HepG2 (cell line): Measurements from ENCODE around the gene NRG2. TPM values are rescaled to one million over a fixed set of nuclear protein-coding genes. Genes with fewer than 3 reads are reported as not detected.

Experiments used
- EP300 ChIP-seq, 3 experiments: sonication (generic) in 1 of 3; formaldehyde crosslinking in 1 of 3; IDR thresholded peaks; 2 replicates each; pipeline versions ENCODE4 v1.5.1 to v1.6.1; 2011 to 2020; ENCODE audit warnings: low read depth in 2 of 3, low read length in 2 of 3, borderline replicate concordance in 1 of 3, improper control_type of control experiment in 1 of 3, mild to moderate bottlenecking in 1 of 3, missing genetic modification reagents in 1 of 3, moderate library complexity in 1 of 3
- LRRFIP1 ChIP-seq: sonication (generic); formaldehyde crosslinking; conservative IDR thresholded peaks from 2 replicates; pipeline ENCODE4 v1.4.0; 2020; ENCODE audit warnings: missing genetic modification reagents
- PAWR ChIP-seq: sonication (generic); formaldehyde crosslinking; IDR thresholded peaks from 2 replicates; pipeline ENCODE4 v1.4.0; 2020; ENCODE audit warnings: missing genetic modification reagents, mild to moderate bottlenecking, borderline replicate concordance
- RFXANK ChIP-seq: IDR thresholded peaks from 2 replicates; pipeline ENCODE4 v1.6.1; 2016
- SMC3 ChIP-seq: IDR thresholded peaks from 2 replicates; pipeline ENCODE4 v1.6.1; 2011; ENCODE audit warnings: low read length, improper control_type of control experiment
- STAG1 ChIP-seq: sonication (generic); formaldehyde crosslinking; IDR thresholded peaks from 2 replicates; pipeline ENCODE4 v1.4.0; 2020; ENCODE audit warnings: missing genetic modification reagents
- ZBTB26 ChIP-seq: IDR thresholded peaks from 2 replicates; pipeline ENCODE4 v1.6.1; 2016; ENCODE audit warnings: missing compliant biosample characterization, missing genetic modification reagents, borderline replicate concordance
- polyA plus RNA-seq, 8 experiments: library from polyadenylated mRNA; depleted of rRNA in 3 of 8; stranded (reverse) in 7 of 8; unstranded in 1 of 8; fragments of >200 nt; fragmentation: Illumina TruSeq in 4 of 8; extraction: Trizol in 4 of 8; gene quantifications; 2 replicates each; pipeline versions ENCODE4 v1.2.1 to v1.2.3, GENCODE V29; 2011 to 2016; ENCODE audit warnings: low read depth in 4 of 8, missing spikeins in 1 of 8, mixed read lengths in 1 of 8; ENCODE audit not compliant: insufficient read depth in 1 of 8
- total RNA-seq, 5 experiments: library from RNA; depleted of rRNA; stranded (reverse); fragments of >200 nt; fragmentation: Illumina TruSeq; extraction: Trizol; gene quantifications; 2 replicates each; pipeline ENCODE4 v1.2.3, GENCODE V29; 2016; ENCODE audit warnings: low read depth in 1 of 5
- TF ChIP-seq, protein P1 (sequence below): sonication (generic); formaldehyde crosslinking; IDR thresholded peaks from 2 replicates; pipeline ENCODE4 v1.5.0; 2020; ENCODE audit warnings: mild to moderate bottlenecking, missing genetic modification reagents
- TF ChIP-seq, protein P2 (sequence below): IDR thresholded peaks from 2 replicates; pipeline ENCODE4 v1.6.1; 2012; ENCODE audit warnings: low read depth, low read length, improper control_type of control experiment
- TF ChIP-seq, protein P3 (sequence below): sonication (generic); formaldehyde crosslinking; IDR thresholded peaks from 2 replicates; pipeline ENCODE4 v1.5.0; 2020; ENCODE audit warnings: mild to moderate bottlenecking, missing genetic modification reagents, moderate library complexity
- TF ChIP-seq, protein P4 (sequence below): sonication (generic); formaldehyde crosslinking; IDR thresholded peaks from 2 replicates; pipeline ENCODE4 v1.4.0; 2020; ENCODE audit warnings: mild to moderate bottlenecking, missing genetic modification reagents

Gene NRG2
- total and polyA plus RNA-seq, 2 of the 13 experiments (the other 11 are each of a cell fraction or from before 2014, with no cell fraction given), result not detected

DNA sequence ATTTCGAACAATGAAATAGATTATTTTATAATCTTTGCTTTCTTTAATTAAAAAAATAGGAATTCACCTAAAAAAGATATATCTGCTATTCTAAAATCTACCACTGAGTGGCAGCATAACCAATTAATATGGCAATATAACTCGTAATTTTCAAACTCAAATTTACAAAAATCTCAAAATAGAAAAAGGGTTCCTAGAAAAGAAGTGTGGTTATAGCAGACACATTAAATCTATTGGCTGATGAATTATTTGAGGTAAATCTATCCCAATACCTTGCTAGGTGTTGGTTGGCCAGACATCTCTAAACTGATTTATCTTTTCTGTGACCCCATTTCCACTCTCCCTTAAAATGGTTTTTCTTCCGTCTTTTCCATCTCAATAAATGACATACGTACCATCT, 30.2 kb upstream of the NRG2 start (continued):
- TF ChIP-seq, protein P1, sequence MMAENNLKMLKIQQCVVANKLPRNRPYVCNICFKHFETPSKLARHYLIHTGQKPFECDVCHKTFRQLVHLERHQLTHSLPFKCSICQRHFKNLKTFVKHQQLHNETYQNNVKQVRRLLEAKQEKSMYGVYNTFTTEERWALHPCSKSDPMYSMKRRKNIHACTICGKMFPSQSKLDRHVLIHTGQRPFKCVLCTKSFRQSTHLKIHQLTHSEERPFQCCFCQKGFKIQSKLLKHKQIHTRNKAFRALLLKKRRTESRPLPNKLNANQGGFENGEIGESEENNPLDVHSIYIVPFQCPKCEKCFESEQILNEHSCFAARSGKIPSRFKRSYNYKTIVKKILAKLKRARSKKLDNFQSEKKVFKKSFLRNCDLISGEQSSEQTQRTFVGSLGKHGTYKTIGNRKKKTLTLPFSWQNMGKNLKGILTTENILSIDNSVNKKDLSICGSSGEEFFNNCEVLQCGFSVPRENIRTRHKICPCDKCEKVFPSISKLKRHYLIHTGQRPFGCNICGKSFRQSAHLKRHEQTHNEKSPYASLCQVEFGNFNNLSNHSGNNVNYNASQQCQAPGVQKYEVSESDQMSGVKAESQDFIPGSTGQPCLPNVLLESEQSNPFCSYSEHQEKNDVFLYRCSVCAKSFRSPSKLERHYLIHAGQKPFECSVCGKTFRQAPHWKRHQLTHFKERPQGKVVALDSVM (CRISPR knock-in tag), result no peak
- TF ChIP-seq, protein P2, sequence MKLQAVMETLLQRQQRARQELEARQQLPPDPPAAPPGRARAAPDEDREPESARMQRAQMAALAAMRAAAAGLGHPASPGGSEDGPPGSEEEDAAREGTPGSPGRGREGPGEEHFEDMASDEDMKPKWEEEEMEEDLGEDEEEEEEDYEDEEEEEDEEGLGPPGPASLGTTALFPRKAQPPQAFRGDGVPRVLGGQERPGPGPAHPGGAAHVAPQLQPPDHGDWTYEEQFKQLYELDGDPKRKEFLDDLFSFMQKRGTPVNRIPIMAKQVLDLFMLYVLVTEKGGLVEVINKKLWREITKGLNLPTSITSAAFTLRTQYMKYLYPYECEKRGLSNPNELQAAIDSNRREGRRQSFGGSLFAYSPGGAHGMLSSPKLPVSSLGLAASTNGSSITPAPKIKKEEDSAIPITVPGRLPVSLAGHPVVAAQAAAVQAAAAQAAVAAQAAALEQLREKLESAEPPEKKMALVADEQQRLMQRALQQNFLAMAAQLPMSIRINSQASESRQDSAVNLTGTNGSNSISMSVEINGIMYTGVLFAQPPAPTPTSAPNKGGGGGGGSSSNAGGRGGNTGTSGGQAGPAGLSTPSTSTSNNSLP, result peak; percentile 24; the same call in 1 of the 2 replicates
- peak; percentile 55 for TF ChIP-seq STAG1 (CRISPR knock-in tag)
- TF ChIP-seq, protein P3, sequence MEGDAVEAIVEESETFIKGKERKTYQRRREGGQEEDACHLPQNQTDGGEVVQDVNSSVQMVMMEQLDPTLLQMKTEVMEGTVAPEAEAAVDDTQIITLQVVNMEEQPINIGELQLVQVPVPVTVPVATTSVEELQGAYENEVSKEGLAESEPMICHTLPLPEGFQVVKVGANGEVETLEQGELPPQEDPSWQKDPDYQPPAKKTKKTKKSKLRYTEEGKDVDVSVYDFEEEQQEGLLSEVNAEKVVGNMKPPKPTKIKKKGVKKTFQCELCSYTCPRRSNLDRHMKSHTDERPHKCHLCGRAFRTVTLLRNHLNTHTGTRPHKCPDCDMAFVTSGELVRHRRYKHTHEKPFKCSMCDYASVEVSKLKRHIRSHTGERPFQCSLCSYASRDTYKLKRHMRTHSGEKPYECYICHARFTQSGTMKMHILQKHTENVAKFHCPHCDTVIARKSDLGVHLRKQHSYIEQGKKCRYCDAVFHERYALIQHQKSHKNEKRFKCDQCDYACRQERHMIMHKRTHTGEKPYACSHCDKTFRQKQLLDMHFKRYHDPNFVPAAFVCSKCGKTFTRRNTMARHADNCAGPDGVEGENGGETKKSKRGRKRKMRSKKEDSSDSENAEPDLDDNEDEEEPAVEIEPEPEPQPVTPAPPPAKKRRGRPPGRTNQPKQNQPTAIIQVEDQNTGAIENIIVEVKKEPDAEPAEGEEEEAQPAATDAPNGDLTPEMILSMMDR (CRISPR knock-in tag), result peak; percentile 32; the same call in 1 of the 2 replicates
- no peak for TF ChIP-seq LRRFIP1 (CRISPR knock-in tag)
- TF ChIP-seq, protein P4, sequence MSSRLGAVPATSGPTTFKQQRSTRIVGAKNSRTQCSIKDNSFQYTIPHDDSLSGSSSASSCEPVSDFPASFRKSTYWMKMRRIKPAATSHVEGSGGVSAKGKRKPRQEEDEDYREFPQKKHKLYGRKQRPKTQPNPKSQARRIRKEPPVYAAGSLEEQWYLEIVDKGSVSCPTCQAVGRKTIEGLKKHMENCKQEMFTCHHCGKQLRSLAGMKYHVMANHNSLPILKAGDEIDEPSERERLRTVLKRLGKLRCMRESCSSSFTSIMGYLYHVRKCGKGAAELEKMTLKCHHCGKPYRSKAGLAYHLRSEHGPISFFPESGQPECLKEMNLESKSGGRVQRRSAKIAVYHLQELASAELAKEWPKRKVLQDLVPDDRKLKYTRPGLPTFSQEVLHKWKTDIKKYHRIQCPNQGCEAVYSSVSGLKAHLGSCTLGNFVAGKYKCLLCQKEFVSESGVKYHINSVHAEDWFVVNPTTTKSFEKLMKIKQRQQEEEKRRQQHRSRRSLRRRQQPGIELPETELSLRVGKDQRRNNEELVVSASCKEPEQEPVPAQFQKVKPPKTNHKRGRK (CRISPR knock-in tag), result no peak
- peak; percentile 34 for TF ChIP-seq SMC3
- TF ChIP-seq RFXANK (CRISPR knock-in tag), result no peak
- no peak for TF ChIP-seq PAWR (CRISPR knock-in tag)
- TF ChIP-seq ZBTB26 (CRISPR knock-in tag), result no peak
- no peak for TF ChIP-seq EP300 (IDR thresholded peaks at IDR 0.05; ENCODE audit: low read depth in 2 of 2, low read length in 2 of 2)
- no peak for TF ChIP-seq EP300 (CRISPR knock-in tag; IDR thresholded peaks at IDR 0.05; ENCODE audit: borderline replicate concordance)
